Vagina (tissue), 2 donors: ENCODE results near the gene RFLNA.

Experiments
- CTCF ChIP-seq, 3 experiments: fragments of 450-650 bp in 2 of 3; fragments of 200-600 bp in 1 of 3; sonication (generic) in 1 of 3; IDR thresholded peaks; one replicate each; pipeline ENCODE4 v1.5.1; 2017 to 2019; ENCODE audit warnings: antibody characterized with exemption in 3 of 3, mild to moderate bottlenecking in 2 of 3, moderate library complexity in 2 of 3
- POLR2A ChIP-seq, 2 donors: fragments of 450-650 bp; IDR thresholded peaks; one replicate each; pipeline ENCODE4 v1.6.1; 2017; ENCODE audit warnings: antibody characterized with exemption in 2 of 2, mild to moderate bottlenecking in 2 of 2, moderate library complexity in 2 of 2
- POLR2AphosphoS5 ChIP-seq, 2 donors: sonication (generic); formaldehyde crosslinking; IDR thresholded peaks; one replicate each; pipeline ENCODE4 v1.9.0; 2017; ENCODE audit warnings: antibody characterized with exemption in 2 of 2, mild to moderate bottlenecking in 2 of 2, low read depth in 1 of 2; ENCODE audit not compliant: insufficient read depth in 1 of 2

GRCh38 chr12:124254126-124254525 lies 40.8 kb upstream of the RFLNA start:
- TF ChIP-seq CTCF (IDR thresholded peaks at IDR 0.05) = no peak
- no peak for TF ChIP-seq POLR2A (IDR thresholded peaks at IDR 0.05)
- TF ChIP-seq POLR2AphosphoS5 (IDR thresholded peaks at IDR 0.05; ENCODE audit: insufficient read depth in 1 of 2, low read depth in 1 of 2) = no peak
